GM10248 (cell line): Measurements from ENCODE around the gene MYCT1.
"Not testable (repeated sequence)": the region's sequence is repeated elsewhere in the genome, so short reads cannot be mapped to it uniquely, and the experiment has no call there.

Experiments used
- CTCF ChIA-PET: fragments of 300-600 bp; sonication (Branson Sonifier 250); formaldehyde crosslinking; extraction: SDS; loops from one replicate; lab custom pipeline; 2021; ENCODE audit warnings: antibody characterized with exemption; lab: Yijun Ruan, JAX
- POLR2A ChIA-PET: fragments of 350-650 bp; sonication (Branson Sonifier 250); formaldehyde crosslinking; extraction: SDS; loops from one replicate; lab custom pipeline; 2020; ENCODE audit warnings: antibody characterized with exemption; lab: Yijun Ruan, JAX
- DNase-seq: peaks from one replicate; pipeline ENCODE4 v3.0.0; 2012; ENCODE audit errors: extremely low spot score
- CTCF ChIP-seq: IDR thresholded peaks from 2 replicates; pipeline ENCODE4 v1.5.1; 2012; ENCODE audit warnings: mild to moderate bottlenecking, low read depth; ENCODE audit errors: extremely low read depth, missing control alignments, control extremely low read depth

The MYCT1 gene

DNA sequence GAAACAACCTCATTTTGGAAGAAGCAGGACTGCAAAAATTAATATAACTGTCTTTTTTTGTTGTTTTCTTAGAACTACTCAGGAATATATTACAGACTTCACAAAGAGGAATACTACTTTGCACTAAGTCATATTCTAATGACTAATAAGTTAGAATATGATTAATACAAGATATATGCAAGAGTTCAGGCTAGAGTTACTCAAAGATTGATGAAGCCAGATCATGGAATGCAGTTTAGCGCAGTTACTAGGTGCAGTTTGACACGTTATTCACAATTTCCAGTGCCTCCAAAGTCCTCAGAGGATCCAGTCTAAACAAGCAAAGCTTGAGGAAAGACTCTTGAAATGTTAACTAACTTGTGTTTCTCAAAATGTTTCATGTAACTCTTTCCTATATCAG lies 1.2 kb upstream of the MYCT1 start:
- POLR2A ChIA-PET, result no interaction called here
- CTCF ChIA-PET, result interaction anchor here (1.0 to 1.2 kb wide), 2 partner anchors 10 to 127 kb away, joined by 3 read pairs; no protein-coding TSS in a partner anchor
- DNase-seq, result no peak
- TF ChIP-seq CTCF, result no peak

DNA sequence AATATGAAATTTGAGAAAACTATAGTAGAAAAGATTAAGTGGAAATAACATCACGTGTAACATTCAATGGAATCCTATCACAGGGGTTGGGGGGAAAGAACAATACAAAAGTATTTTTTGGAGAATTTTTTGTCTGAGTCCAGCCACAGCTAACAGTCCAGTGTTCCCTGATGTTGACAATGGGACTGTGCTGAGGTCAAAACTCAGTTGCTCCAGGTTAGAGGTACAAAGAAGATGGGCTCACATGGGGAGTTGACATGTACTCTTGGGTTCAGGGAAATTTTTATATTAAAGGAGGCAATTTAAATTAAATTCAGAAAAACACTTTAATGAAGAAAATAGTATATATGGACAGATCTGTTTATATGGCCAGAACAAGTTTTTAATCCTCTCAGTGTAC lies 995 bp downstream of the MYCT1 start:
- CTCF ChIA-PET, result no interaction called here
- no peak for TF ChIP-seq CTCF
- POLR2A ChIA-PET, result no interaction called here
- DNase-seq, result no peak

DNA sequence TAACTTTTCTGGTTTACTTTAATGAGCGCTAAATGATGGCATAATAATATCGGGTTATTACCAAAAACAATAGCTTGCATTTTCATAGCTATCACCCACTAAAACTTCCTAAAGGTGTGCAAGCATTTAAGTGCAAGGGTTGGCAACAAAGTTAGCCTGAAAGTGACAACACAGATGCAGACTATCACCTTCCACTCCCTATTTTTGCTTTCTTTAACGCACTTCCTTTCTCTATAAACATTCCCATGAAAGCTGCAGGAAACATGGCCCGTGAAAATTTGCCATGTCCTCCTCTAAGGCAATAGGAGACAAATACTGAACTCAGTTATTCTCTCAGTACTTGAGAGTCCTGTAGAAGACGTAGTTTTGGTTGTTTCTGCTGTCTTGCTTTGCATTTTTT lies 2.7 kb downstream of the MYCT1 start:
- no peak for TF ChIP-seq CTCF
- ChIA-PET CTCF (interaction anchor here (1.1 kb wide), 1 partner anchor 19 kb away, joined by 3 read pairs; no protein-coding TSS in a partner anchor), POLR2A (no interaction called here)
- no peak for DNase-seq

GRCh38 chr6:152701081-152701862 lies 3.6 kb downstream of the MYCT1 start:
- ChIA-PET POLR2A (no interaction called here), CTCF (interaction anchor here (1.1 to 1.2 kb wide), 2 partner anchors 19 to 20 kb away, joined by 3 read pairs; no protein-coding TSS in a partner anchor)
- no peak for TF ChIP-seq CTCF
- DNase-seq, result no peak

GRCh38 chr6:152701863-152702401 lies 4.2 kb downstream of the MYCT1 start:
- ChIA-PET CTCF (interaction anchor here (1.2 kb wide), 1 partner anchor 20 kb away, joined by 3 read pairs; no protein-coding TSS in a partner anchor), POLR2A (no interaction called here)
- DNase-seq, result no peak
- no peak for TF ChIP-seq CTCF

GRCh38 chr6:152703750-152704149 lies 6.1 kb downstream of the MYCT1 start:
- CTCF ChIA-PET, result interaction anchor here (1.0 to 1.1 kb wide), 2 partner anchors 8 to 10 kb away, joined by 3 read pairs; no protein-coding TSS in a partner anchor
- POLR2A ChIA-PET, DNase-seq: not testable (repeated sequence)

GRCh38 chr6:152705327-152705726 lies 7.6 kb downstream of the MYCT1 start:
- no peak for TF ChIP-seq CTCF
- DNase-seq, result no peak
- CTCF ChIA-PET, result no interaction called here
- POLR2A ChIA-PET, result no interaction called here
